ENCODE results near the gene TNFRSF8. TPM values are rescaled to one million over a fixed set of nuclear protein-coding genes. Genes with fewer than 3 reads are reported as not detected.

TNFRSF8 gene
- total RNA-seq = 2.2 and 2.7 TPM in 2 replicates

DNA sequence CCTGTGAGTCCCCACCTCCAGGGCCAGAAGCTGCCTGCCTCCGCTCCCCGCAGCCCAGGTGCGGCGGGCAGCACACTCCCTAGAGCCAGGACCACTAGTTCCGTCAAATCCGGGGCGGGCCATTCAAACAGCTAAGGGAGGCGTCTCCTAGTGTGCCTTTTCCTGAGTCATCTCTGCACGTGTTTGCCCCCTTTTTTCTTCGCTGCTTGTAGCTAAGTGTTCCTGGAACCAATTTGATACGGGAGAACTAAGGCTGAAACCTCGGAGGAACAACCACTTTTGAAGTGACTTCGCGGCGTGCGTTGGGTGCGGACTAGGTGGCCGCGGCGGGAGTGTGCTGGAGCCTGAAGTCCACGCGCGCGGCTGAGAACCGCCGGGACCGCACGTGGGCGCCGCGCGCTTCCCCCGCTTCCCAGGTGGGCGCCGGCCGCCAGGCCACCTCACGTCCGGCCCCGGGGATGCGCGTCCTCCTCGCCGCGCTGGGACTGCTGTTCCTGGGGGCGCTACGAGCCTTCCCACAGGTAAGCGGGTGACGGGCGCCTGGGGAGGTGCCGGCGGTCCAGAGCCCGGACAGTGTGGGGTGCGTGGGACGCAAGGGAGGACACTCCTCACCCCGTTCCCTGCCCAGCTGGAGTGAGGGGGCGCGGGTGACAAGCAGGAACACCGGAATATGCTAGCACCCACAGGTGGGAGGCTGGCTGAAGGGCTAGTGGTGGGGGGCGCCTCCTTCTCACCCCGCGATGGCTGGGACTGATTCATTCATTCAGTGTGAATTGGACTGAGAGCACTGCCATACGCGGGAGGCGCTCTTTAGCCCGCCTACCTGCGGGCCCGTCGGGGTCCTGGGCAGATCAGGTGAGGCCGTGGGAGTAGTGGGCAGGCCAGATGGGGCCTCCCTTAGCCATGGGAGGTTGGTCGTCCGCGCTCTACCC is at the start of gene TNFRSF8:
TNFRSF8 (plus strand) TSS at position 163 of the 932 bp plus-strand sequence; CDS start at position 459, 296 bp downstream.
- TF ChIP-seq, protein P1, sequence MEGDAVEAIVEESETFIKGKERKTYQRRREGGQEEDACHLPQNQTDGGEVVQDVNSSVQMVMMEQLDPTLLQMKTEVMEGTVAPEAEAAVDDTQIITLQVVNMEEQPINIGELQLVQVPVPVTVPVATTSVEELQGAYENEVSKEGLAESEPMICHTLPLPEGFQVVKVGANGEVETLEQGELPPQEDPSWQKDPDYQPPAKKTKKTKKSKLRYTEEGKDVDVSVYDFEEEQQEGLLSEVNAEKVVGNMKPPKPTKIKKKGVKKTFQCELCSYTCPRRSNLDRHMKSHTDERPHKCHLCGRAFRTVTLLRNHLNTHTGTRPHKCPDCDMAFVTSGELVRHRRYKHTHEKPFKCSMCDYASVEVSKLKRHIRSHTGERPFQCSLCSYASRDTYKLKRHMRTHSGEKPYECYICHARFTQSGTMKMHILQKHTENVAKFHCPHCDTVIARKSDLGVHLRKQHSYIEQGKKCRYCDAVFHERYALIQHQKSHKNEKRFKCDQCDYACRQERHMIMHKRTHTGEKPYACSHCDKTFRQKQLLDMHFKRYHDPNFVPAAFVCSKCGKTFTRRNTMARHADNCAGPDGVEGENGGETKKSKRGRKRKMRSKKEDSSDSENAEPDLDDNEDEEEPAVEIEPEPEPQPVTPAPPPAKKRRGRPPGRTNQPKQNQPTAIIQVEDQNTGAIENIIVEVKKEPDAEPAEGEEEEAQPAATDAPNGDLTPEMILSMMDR (IDR thresholded peaks at IDR 0.05) = no peak
- peaks cover 40% of the 10 kb centered on the region for H3K4me1 Mint-ChIP-seq
- H3K36me3 Mint-ChIP-seq (ENCODE audit: low read depth) = no peaks in the 10 kb centered on the region
- intact Hi-C loops (cut with micrococcal nuclease) = loop anchor here (1.0 kb wide), 1 partner anchor 16 kb away; no protein-coding TSS in a partner anchor
- H3K27me3 Mint-ChIP-seq = peaks cover 35% of the 10 kb centered on the region
- peak within 1 kb of the TSS; percentile 77 for H3K4me3 Mint-ChIP-seq
- CTCF ChIA-PET = interaction anchor here (0.7 kb wide), 1 partner anchor 8 kb away, joined by 3 read pairs; no protein-coding TSS in a partner anchor
- ATAC-seq (ENCODE audit: low read depth) (peak; percentile 59), DNase-seq (no peak)
- no peaks in the 10 kb centered on the region for H3K9me3 Mint-ChIP-seq
- POLR2A ChIA-PET = interaction anchor here (1.0 to 1.5 kb wide), 5 partner anchors 12 to 154 kb away, joined by 3 to 8 read pairs (median 5); partner anchors contain the start of gene MIIP
- H3K27ac Mint-ChIP-seq = peak within 1 kb of the TSS; percentile 21

DNA sequence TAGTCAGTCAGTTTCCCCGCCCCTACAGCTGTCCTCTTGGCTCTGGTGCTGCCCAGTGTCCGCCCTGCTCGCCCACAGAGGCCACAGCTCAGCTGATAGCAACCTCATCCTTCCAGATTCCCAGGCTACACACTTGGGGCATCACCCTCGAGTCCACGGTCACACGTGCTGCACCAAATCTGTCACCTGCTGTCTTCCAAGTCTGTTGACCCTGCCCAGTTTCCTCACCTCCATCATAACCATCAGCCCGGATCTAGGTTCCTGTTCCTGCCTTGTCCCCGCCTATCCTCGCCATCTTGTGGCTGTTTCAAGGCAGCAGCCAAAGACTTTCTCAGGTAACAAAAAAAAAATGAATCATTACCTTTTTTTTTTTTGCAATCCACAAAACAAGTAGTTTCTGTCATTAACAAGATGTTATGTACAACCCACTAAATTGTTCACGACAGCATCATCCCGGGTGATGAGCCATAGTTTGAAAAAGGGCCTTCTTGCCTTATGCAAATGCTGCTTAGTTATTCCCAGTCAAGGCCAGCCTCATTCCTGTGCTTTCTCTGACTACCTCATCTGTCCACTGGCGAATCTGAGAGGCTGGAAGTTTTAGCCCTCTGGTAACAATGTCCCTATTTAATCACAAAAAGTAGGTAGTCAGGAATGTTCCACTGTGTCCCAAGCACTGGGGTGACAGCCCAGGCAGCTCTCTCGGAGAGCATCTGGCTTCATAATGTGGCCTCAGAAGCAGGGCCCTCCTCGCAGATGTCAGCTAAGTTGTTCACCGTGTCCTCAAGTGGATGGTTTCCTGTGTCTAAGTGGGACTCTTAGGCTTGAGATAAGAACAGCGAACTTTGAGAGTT is 48.7 kb upstream of the TNFRSF8 start:
- ChIA-PET POLR2A (interaction anchor here (0.6 kb wide), 1 partner anchor 84 kb away, joined by 5 read pairs; no protein-coding TSS in a partner anchor), CTCF (no interaction called here)
- H3K9me3 Mint-ChIP-seq = no peaks in the 10 kb centered on the region
- H3K4me3 Mint-ChIP-seq = no peak overlapping the region
- DNase-seq (no peak), ATAC-seq (ENCODE audit: low read depth) (no peak)
- peaks cover 6% of the 10 kb centered on the region for H3K4me1 Mint-ChIP-seq
- TF ChIP-seq, protein P1 (IDR thresholded peaks at IDR 0.05) = no peak
- no peak overlapping the region for H3K27ac Mint-ChIP-seq
- intact Hi-C loops (cut with micrococcal nuclease) = no loop called here
- no peaks in the 10 kb centered on the region for H3K27me3 Mint-ChIP-seq
- H3K36me3 Mint-ChIP-seq (ENCODE audit: low read depth) = peaks cover 45% of the 10 kb centered on the region

DNA sequence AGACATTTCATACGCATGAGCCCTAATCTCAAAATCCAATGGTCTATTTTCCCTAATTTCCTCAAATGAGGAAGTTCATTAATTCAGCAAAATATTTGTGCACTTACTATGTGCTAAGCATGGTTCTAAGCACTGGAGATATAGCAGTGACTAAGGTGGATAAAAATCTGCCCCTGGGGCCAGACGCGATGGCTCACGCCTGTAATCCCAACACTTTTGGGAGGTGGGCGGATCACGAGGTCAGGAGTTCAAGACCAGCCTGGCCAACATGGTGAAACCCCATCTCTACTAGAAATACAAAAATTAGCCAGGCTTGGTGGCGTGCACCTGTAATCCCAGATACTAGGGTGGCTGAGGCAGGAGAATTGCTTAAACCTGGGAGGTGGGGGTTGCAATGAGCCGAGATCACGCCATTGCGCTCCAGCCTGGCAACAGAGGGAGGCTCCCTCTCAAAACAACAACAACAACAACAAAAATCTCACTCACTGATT is 48.1 kb upstream of the TNFRSF8 start:
- TF ChIP-seq, protein P1 (IDR thresholded peaks at IDR 0.05) = no peak
- intact Hi-C loops (cut with micrococcal nuclease) = no loop called here

DNA sequence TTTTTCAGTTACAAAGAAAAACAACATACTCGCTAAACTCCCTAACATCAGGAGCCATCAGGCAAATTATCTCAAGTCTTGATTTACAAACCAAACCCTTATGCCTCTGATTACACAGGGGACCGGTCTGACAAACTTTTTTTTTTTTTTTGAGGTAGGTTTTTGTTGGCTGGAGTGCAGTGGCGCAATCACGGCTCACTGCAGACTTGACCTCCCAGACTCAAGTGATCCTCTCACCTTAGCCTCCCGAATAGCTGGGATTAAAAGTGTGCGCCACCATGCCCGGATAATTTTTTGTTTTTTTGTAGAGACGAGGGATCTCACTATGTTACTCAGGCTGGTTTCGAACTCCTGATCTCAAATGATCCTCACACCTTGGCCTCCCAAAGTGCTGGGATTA is 47.6 kb upstream of the TNFRSF8 start:
- no peaks in the 10 kb centered on the region for H3K9me3 Mint-ChIP-seq
- DNase-seq (no peak), ATAC-seq (ENCODE audit: low read depth) (no peak)
- H3K27me3 Mint-ChIP-seq = no peaks in the 10 kb centered on the region
- intact Hi-C loops (cut with micrococcal nuclease) = no loop called here
- H3K27ac Mint-ChIP-seq = no peak overlapping the region
- H3K36me3 Mint-ChIP-seq (ENCODE audit: low read depth) = peaks cover 38% of the 10 kb centered on the region
- ChIA-PET CTCF (interaction anchor here (1.0 kb wide), 1 partner anchor 17 kb away, joined by 3 read pairs; no protein-coding TSS in a partner anchor), POLR2A (no interaction called here)
- TF ChIP-seq, protein P1 (IDR thresholded peaks at IDR 0.05) = no peak
- no peak overlapping the region for H3K4me3 Mint-ChIP-seq
- H3K4me1 Mint-ChIP-seq = peaks cover 14% of the 10 kb centered on the region

More for the DNA sequence above, 48.1 kb upstream of the TNFRSF8 start:
- peaks cover 40% of the 10 kb centered on the region for H3K36me3 Mint-ChIP-seq (ENCODE audit: low read depth)
- peaks cover 10% of the 10 kb centered on the region for H3K4me1 Mint-ChIP-seq
- DNase-seq (no peak), ATAC-seq (ENCODE audit: low read depth) (no peak)
- no peak overlapping the region for H3K4me3 Mint-ChIP-seq
- no peaks in the 10 kb centered on the region for H3K9me3 Mint-ChIP-seq
- H3K27me3 Mint-ChIP-seq = no peaks in the 10 kb centered on the region
- POLR2A ChIA-PET = no interaction called here
- CTCF ChIA-PET = interaction anchor here (1.0 kb wide), 1 partner anchor 17 kb away, joined by 3 read pairs; no protein-coding TSS in a partner anchor
- H3K27ac Mint-ChIP-seq = no peak overlapping the region

Data from activated B cell treated with CpG ODN at 0.5 μM for 24 hours (primary cell).